Measurements from ENCODE around the gene TNFRSF1A.

Gene TNFRSF1A

DNA sequence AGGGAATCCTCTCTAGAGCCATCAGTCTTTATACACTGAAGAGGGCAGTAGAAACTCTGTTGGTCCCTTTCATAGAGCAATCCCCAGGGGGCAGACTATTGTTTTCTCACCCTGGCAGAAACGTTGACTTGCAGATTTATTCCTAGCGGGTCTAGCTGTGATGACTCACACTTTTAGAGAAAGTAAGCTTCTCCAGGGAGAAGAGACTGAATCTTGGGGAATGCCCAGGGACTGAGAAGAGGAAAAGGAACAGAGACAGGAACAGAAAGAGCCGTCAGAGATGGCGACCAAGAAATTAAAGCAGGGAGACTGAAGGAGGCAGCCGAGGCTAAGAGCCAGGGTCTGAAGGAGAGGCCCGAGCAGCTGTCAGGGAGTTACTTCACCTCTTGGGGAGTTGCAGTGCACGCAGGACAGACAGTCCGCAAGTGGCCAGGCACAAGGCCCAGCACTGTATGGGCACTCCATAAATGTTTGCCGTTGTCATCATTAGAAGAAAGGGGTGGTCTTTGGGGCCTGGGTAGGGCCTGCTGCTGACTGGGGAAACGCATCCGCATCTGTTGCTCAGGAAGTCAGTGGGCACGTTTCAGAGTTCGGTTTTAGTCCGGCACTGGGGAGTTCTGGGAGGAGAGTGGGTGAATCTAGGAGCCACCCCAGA is 18.4 kb downstream of the TNFRSF1A start:
- peak in 5 of 6 experiments; percentile 19 to 67 (median 32) for DNase-seq

DNA sequence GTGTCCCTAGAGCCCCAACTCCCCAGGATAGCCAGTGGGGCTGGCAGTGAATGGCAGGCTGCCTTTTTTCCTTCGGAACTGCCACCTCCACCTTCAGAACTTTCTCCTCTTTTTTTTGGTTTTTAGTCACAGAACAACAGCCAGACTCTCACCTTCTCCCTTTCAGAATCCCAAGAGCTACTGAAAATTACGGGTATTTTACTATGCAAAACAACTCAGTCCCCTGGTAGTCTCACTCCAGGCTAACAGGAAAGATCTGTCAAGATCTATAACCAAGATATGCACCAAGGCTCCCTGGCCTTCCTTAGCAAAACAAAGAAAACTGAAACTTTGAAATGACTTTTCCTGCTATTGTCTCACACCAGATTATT is 18.9 kb downstream of the TNFRSF1A start:
- no peak for DNase-seq

DNA sequence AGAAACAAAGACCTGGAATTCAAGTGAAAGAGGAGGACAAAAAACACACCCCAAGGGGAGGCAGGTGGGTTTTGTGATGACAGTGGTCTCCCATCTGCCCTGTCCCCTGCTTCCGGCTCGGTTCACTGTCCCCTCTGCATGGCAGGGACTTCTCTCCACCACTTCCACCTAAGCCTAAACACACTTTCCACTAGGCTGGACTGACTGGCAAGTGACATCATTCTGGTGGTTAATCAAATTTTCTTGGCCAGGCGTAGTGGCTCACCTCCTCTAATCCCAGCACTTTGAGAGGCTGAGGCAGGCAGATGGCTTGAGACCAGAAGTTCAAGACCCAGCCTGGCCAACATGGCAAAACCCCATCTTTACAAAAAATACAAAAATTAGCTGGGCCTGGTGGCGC is 19.5 kb downstream of the TNFRSF1A start:
- no peak for DNase-seq

DNA sequence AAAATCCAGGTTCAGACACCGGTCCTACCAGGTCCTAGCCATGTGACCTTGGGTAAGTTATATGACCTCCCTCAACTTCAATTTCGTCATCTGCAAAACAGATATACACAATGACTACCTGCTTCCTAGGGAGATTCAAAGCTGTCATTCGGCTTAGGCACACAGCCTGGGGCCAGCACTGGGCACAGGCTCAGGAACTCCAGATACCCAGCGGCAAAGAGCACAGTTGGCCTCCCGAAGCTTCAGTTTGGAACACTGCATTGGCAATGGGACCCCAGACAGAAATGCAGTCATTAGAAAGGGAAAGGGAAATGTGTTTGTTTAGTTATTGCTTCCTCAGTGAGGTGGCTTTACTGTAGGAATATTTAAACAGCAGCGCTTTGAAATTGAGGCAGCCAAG is 20.0 kb downstream of the TNFRSF1A start:
- DNase-seq, result no peak

DNA sequence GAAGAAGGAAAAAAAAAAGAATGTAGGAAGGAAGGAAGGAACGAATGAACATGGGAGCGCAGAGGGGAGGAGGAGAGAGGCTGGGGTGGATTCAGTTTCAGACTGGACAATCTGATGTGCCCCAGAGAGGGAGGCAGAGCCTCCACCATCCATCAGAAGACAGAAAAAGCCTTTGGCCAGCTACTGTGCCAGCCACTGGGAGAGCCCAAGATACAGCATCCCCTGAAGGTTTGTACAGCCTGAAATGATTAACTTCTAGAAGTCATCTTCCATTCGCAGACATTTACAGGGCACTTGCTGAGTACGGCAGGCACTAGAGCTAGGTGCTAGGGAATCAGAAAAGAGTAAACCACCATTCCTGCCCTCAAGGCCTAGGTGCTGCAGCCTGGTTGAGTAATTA is 22.4 kb downstream of the TNFRSF1A start:
- DNase-seq, result no peak

DNA sequence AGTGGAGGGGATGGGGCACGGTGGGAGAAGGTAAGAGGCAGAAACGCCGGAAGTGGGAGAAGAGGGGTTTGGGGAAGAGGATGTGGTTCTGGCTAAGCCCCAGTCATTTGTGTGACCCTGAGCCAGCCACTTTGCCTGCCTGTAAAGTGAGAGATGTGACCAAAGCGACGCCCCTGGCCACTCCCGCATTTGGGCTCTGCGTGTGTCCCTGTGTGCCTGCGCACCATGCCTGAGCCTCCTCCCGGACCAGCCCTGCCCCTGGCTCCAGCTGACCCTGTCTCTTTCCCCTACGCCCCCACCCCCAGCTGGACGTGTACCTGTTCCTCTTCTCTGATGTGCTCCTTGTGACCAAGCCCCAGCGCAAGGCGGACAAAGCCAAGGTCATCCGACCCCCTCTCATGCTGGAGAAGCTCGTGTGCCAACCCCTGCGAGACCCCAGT is 23.4 kb downstream of the TNFRSF1A start:
- no peak for DNase-seq

DNA sequence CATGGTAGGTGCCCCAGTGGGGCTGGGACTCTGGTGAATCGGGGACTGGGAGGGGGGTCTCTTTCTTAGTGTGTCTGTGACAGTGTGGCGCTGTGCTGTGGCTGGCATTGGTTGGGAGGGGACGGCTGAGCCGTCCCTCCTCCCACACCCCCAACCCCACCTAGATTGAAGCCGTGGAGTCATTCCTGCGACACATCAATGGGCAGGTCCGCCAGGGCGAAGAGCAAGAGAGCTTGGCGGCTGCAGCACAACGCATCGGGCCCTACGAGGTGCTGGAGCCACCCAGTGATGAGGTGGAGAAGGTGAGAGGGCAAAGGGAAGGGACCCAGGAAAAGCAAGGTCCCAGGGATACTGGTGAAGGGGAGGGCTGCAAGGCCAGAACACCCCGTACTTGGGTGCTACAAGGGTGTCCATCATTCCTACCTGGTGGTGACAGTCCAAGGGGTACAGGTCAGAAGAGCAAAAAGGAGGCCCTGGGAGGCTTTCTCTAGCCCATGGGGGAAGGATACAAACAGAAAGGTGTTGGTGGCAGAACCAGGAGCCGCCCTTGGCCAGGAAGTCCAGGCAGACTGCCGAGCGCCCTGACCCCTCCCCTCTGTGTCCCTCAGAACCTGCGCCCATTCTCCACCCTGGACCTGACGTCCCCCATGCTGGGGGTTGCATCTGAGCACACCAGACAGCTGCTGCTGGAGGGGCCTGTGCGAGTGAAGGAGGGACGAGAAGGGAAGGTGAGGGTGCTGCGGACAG is 24.0 kb downstream of the TNFRSF1A start:
- no peak for DNase-seq

DNA sequence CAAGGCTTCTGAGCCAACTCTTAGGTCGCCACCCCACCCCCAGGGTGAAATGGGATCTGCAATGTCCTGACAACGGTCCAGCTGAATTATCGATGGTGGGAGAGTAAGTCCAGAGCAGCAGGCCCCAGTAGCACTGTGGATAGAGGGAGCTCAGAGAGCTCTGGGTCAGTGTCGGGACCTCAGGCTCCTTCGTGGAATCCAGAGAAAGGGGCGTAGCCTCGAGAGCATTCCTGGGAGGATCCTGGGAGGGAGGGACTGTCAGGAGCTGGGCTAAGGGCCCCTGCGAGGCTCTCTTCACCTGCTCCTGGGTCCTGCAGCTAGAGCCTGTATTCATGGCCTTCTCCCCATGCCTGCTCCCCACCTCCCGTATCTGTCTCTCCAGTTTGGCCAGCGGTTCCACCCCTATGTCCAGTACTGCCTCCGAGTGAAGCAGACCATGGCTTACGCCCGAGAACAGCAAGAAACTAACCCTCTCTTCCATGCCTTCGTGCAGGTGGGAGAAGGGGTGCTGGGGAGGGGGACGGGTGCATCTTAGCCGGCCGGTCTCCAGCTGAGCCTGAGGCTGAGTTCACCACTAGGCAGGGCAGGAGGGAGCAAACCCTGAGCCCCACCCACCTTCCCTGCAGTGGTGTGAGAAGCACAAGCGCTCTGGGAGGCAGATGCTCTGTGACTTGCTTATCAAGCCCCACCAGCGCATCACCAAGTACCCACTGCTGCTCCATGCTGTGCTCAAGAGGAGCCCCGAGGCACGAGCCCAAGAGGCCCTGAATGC is 24.8 kb downstream of the TNFRSF1A start:
- DNase-seq, result no peak

DNA sequence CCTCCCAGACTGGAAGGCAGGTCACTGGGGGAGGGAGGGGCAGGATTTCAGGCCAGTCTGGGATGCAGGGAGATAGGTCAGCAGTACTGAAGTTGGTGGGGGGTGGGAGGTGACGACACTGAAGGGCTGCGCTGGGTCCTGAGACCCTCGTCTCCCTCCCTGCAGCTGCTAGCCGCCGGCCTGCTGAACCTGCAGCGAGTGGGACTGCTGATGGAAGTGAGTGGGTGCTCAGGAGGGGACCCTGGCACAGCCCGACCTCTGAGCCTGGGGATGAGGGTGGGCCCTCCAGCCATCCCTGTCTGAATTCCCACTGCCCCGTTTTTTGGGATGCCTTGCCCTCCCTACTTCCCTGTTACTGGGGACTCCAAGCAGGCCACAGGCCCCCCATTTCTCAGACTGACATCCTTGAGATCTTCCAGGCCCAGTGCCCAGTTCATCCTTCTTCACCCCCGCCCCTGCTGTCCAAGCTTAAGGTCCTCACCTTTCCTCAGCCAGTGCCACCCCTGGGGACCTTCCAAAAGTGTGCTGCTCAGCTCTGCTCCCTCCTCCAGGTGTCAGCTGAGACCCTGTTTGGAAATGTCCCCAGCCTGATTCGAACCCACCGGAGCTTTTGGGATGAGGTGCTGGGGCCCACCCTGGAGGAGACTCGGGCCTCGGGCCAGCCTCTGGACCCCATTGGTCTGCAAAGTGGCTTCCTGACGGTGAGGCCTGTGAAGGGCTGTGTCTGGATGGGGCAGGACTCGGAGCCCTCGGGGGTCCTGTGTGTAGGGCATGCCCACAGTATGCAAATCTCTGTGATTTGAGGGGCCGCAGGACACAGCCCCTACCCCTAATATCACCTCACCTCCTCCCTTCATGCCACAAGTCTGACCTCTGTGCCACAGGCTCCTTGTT is 25.9 kb downstream of the TNFRSF1A start:
- DNase-seq, result no peak

DNA sequence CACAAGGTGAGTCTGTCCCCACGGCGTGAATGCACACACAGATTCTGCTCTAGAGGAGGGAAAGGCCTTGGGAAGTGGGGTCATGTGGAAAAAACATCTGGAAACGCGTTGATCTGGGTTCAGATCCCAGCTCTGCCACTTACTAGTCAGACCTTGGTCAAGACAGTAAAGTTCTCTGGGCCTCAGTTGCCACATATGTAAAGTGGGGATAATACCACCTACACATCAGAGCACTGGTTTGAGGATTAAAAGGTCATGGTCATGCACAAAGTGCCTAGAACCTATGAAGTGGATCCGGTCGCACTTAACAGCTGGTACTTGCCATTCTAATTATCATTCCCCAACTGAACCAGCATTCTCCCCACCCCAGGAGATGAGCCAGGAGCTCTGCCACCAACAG is 26.7 kb downstream of the TNFRSF1A start:
- DNase-seq, result no peak

DNA sequence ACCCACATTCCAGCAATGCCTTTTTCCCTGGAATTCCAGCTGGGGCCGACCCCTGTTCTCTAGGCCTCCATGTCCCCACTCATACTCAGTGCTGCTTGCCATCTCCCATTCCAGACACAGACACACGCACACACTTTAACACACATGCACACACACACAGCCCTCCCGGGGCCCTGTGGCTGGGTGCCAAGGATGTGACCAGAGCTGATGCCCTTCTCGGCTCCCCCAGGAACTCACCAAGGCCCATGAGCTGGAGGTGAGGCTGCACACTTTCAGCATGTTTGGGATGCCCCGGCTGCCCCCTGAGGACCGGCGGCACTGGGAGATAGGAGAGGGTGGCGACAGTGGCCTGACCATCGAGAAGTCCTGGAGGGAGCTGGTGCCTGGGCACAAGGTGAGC is 27.1 kb downstream of the TNFRSF1A start:
- DNase-seq, result no peak

DNA sequence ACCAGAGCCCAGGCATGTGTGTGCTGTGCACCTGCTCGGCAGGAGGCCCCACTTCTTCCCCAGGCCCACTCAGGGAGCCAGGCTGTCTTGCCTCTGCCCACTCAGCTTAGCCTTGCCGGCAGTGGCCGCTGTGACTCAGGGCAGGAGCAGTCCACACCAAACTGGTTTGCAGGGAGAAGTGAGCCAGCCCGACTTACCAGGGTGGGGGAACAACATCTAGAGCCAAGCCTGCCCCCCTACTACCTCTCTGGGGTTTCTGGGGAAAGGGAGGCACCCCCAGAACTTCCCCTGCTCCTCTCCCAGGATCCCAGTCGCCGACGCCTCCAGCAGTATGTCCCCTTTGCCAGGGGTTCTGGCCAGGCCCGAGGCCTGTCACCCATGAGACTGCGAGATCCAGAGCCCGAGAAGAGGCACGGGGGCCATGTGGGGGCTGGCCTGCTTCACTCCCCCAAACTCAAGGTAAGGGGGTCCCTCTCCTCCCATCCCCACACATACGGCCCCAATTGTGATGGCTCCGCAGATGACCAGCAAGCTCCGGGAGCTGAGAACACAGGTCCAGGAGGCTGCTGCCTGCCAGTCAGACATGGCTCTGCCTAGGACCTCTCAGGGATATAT is 28.4 kb downstream of the TNFRSF1A start:
- no peak for DNase-seq

DNA sequence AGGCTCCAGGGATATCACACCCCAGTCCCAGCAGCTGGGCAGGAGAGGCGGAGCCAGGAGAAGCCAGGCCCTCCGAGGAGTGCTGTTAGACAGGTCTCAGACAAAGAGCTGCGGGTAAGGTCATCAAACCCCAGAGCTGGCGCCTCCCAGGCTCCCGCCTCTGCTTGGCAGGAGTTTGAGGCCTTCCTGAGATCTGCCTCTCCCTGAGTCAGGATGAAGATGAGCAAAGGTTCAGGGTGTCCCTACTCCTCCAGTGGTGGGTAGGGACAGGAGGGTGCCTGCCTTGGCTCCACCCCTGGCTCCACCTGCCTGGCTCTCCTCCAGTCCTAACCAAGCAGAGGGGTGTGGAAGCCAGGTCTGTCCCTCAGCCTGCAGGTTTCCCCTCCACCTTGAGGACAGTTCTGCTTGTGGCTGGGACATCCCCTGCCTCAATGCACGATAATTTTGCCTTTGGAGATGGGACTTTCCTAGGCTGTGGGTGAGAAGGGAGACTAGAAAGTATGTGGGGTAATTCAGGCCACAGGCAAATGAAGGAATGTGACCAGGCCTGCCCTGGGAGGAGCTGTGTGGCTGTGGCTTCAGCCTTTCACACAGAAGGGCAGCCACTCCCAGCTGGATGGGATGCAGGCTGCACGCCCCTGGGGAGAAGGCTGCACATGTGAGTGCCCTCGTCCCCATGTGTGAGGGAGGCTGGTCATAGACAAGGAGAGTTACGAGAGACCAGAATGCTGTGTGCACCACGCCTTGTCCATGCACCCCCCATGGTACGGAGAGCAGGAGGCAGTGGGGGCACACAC is 29.1 kb downstream of the TNFRSF1A start:
- no peak for DNase-seq

DNA sequence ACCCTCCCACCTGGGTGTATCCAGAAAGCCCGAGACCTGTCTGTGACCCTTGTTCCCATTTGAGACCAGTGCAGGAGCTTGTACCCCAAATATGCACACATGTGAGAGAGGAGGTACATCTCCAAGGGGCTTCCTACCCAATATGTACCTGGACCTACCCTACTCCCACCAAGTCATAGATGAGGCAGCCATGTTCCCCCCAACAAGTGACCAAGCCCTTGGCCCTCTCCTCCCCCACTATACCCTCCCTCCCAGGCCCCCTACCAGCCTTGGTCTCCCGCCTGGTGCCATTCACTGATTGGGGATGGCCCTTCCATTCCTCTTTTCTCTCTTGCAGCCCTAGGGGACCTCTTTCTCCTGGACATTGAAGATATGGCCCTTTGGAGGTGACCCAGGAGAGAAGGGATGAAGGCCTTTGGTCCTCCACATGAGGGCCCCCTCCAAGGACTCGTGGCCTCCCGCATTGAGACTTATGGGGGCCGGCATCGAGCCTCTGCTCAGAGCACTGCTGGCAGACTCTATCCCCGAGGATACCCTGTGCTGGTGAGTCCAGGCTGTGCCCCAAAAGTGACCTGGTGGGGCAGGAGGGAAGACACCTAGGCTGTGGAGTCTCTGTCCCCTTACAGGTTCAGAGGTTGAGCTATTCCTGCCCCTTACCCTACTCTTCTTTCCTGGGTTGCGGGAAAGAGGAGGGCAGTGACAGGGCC is 29.9 kb downstream of the TNFRSF1A start:
- DNase-seq, result no peak

DNA sequence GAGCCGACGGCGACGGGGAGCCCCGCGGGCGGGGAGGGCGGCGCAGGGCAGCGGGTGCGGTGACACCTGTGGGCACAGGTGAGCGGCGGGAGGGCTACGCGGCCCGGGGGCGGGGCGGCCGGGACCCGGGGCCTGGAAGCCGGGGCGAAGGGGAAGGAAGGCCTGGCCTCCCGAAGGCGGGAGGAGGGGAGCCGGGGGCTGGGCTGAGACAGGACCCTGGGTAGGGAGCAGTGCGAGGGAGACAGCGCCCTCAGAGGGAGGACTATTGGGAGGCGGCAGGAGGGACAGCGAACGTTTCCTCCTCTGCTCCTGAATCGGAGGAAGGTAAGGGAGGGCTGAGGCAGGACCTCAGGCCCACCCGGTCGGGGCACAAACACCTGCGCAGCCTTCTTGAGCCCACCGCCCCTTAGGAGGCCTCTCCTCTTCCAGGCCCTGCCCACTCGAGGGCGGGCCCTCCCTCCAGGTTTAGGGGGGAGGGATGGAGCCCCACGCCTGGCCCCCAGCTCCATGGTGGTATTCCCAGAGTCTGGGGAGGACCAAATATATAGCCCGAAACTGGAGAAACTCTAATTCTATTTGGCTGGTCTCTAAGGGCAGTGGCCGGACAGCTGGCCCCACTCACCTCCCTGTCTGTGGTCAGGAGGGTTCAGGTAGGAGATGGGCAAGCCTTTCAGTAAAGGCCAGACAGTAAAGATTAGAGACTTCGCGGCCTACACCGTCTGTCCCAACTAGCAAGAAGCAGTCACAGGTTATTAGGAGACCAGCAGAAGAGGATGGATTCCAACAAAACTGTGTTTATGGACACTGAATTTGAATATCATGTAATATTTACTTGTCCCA is 30.9 kb downstream of the TNFRSF1A start:
- peak in 1 of 6 experiments; percentile 32 for DNase-seq

DNA sequence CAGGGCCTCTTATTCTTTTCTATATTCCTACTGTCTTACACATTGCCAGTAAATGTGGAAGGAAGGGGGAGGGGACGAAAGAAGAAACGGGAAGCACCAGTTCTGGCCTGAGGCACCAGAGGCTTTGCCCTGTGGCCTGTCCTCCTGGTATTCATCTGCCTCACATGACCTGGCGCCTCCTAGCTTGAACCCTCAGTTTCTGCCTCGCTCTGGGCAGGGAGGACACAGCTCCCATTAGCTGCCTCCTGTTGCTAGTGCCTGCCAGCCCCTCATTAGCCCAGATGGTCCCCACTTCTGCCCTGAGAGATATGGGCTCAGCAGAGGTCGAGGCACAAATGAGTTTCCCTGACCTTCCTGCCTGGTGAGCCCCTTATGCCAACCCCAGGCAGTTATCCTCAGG is 34.3 kb downstream of the TNFRSF1A start:
- no peak for DNase-seq

DNA sequence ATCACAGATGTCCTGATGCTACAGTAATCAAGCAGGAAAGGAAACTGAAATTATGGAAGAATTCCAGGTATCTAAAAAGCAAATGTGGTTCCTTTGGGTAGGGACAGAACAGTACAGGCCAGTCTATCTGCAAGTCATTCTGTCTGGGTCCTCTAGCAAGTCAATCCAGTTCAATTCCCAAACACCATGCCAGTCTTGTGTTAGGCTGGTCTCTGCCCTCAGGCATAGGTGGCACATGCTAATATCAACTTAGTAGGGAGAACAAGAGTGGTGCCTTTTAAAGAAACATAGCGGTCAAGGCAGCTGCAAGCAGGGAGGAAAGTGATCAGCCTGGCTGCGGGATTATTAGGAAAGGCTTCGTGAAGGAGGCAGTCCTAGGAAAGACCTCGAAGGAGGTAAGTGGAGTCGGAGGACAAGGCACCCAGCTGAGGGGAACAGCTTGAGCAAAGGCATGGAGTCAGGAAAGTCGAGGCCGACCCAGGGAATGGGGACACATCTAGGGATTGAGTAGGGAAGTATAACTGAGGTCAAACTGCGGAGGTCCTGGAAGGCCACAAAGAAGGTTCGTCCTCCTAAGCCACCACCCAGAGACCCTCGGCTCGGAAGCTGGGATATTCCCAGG is 35.2 kb downstream of the TNFRSF1A start:
- no peak for DNase-seq

DNA sequence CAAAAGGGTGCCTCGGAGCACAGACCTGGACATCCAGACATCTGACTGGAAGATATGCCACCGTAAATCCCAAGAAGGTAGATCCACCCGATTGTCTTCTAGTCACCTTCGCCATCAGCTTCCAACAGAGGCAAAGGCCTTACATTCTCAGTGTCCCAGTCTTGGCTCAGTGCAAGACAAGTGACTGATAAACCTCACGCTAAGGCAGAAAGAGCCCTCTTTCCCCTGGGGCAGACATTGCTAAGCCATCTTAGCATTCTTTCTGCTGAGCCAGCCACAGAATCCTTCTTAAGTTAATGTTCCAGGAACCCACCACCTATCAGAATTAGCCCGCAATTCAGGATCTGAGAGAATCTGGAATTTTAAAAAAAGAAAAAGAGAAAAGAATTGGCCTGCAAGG is 35.7 kb downstream of the TNFRSF1A start:
- no peak for DNase-seq

DNA sequence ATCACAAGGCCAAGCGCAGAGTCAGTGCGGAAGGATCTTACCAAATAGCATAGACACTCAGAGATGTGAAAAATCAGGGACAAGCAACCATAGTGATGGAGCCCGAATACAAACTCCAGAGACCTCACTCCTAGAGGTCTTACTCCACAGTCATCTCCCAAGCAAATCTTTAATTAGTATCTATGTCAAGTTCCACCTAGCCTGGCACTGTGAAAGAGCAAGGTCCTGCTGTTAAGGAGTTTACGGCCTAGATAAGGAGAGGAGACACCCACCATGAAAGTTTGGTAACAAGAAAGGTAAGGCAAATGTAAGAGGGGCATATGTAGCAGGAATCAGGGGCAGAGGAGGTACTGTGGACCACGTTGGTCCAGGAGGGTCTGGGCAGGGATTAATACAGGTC is 38.8 kb downstream of the TNFRSF1A start:
- no peak for DNase-seq
